ENCODE measurements around the gene ZDHHC11. TPM values are rescaled to one million over a fixed set of nuclear protein-coding genes. Genes with fewer than 3 reads are reported as not detected.
"Not testable (repeated sequence)": the region's sequence is repeated elsewhere in the genome, so short reads cannot be mapped to it uniquely, and the experiment has no call there.

The ZDHHC11 gene
- total RNA-seq, 1 experiment from 2014 or later = 17.0 TPM

- Histone ChIP-seq H3K4me2 (ENCODE audit: low read length) (no peak overlapping the region), H3K27ac (ENCODE audit: low read depth, low read length) (no peak overlapping the region), H3K9ac (ENCODE audit: low read length) (no peak overlapping the region), H3K4me1 (ENCODE audit: control insufficient read depth in 1 of 2, insufficient read depth in 2 of 2, low read length in 2 of 2) (no peaks in the 10 kb centered on the region), H3K27me3 (ENCODE audit: insufficient read depth, low read length) (no peaks in the 10 kb centered on the region), H2AFZ (ENCODE audit: low read depth, low read length, poor library complexity, severe bottlenecking) (no peak overlapping the region), H4K20me1 (ENCODE audit: insufficient read depth) (no peaks in the 10 kb centered on the region), H3K79me2 (ENCODE audit: insufficient read depth, low read length) (no peaks in the 10 kb centered on the region), H3K4me3 (replicated peaks in 1 of 2; ENCODE audit: low read depth in 1 of 2, low read length in 2 of 2) (no peak overlapping the region), H3K9me3 (ENCODE audit: control insufficient read depth in 1 of 2, insufficient read depth in 1 of 2, low read depth in 1 of 2, low read length in 2 of 2) (no peaks in the 10 kb centered on the region), H3K9me2 (ENCODE audit: insufficient read depth) (no peaks in the 10 kb centered on the region), H3K36me3 (ENCODE audit: control insufficient read depth in 1 of 2, insufficient read depth in 2 of 2, low read length in 2 of 2) (no peaks in the 10 kb centered on the region)
- BruUV-seq (replicated peaks) = no TSS peak
- RAD21 ChIA-PET (ENCODE audit: low non-redundant PET in 1 of 2, low total read pairs in 2 of 2, uncharacterized antibody in 2 of 2, unreplicated experiment in 2 of 2) = no interaction called here
- TF ChIP-seq RAD21 (IDR thresholded peaks at IDR 0.05; ENCODE audit: low read depth) (no peak), ATF3 (IDR thresholded peaks at IDR 0.05) (no peak), JUND (IDR thresholded peaks at IDR 0.05) (no peak), CEBPB (IDR thresholded peaks at IDR 0.05; ENCODE audit: low read depth) (no peak)
- ATAC-seq (no peak), DNase-seq (ENCODE audit: low read depth, low spot score) (no peak)
- intact Hi-C loops (cut with micrococcal nuclease) = no loop called here
- POLR2A ChIA-PET = no interaction called here
- CTCF ChIA-PET = no interaction called here
Observed at GRCh38 chr5:763397-763796, 87.4 kb downstream of the ZDHHC11 start.

DNA sequence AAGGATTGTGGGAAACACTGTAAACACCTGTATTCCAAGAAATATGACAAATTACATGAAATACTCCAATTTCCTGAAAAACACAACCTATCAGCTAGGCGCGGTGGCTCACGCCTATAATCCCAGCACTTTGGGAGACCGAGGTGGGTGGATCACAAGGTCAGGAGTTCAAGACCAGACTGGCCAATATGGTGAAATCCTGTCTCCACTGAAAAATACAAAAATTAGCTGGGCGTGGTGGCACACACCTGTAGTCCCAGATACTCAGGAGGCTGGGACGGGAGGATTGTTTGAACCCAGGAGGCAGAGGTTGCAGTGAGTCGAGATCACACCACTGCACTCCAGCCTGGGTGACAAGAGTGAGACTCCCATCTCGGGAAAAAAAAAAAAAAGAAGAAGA lies 87.8 kb downstream of the ZDHHC11 start:
- CTCF ChIA-PET; H3K4me1 ChIP-seq (ENCODE audit: control insufficient read depth in 1 of 2, insufficient read depth in 2 of 2, low read length in 2 of 2); H2AFZ ChIP-seq (ENCODE audit: low read depth, low read length, poor library complexity, severe bottlenecking); H3K4me2 ChIP-seq (ENCODE audit: low read length); H3K9me3 ChIP-seq (ENCODE audit: control insufficient read depth in 1 of 2, insufficient read depth in 1 of 2, low read depth in 1 of 2, low read length in 2 of 2); H3K4me3 ChIP-seq (replicated peaks in 1 of 2; ENCODE audit: low read depth in 1 of 2, low read length in 2 of 2); intact Hi-C loops (cut with micrococcal nuclease); H3K36me3 ChIP-seq (ENCODE audit: control insufficient read depth in 1 of 2, insufficient read depth in 2 of 2, low read length in 2 of 2); BruUV-seq (replicated peaks); H3K27me3 ChIP-seq (ENCODE audit: insufficient read depth, low read length); H3K79me2 ChIP-seq (ENCODE audit: insufficient read depth, low read length); H4K20me1 ChIP-seq (ENCODE audit: insufficient read depth); DNase-seq (ENCODE audit: low read depth, low spot score); H3K27ac ChIP-seq (ENCODE audit: low read depth, low read length); POLR2A ChIA-PET; ATAC-seq; H3K9me2 ChIP-seq (ENCODE audit: insufficient read depth); H3K9ac ChIP-seq (ENCODE audit: low read length); RAD21 ChIA-PET (ENCODE audit: low non-redundant PET in 1 of 2, low total read pairs in 2 of 2, uncharacterized antibody in 2 of 2, unreplicated experiment in 2 of 2): not testable (repeated sequence)
